Parathyroid adenoma (tissue), 2 donors: ENCODE results near the gene ALS2CL.
"Not testable (repeated sequence)": the region's sequence is repeated elsewhere in the genome, so short reads cannot be mapped to it uniquely, and the experiment has no call there.

ENCODE experiments used
- H2AFZ ChIP-seq: fragments of 300-600 bp; sonication (generic); one replicate; pipeline ENCODE4 v1.7.0; 2017; ENCODE audit warnings: antibody characterized with exemption, mild to moderate bottlenecking
- H3K27ac ChIP-seq: fragments of 300-600 bp; sonication (generic); one replicate; pipeline ENCODE4 v1.7.0; 2017
- H3K27me3 ChIP-seq: fragments of 300-600 bp; sonication (generic); one replicate; pipeline ENCODE4 v1.7.0; 2017; ENCODE audit warnings: low read length; ENCODE audit not compliant: control insufficient read depth, insufficient read depth
- H3K36me3 ChIP-seq: fragments of 300-600 bp; sonication (generic); one replicate; pipeline ENCODE4 v1.7.0; 2017; ENCODE audit warnings: low read length; ENCODE audit not compliant: control insufficient read depth, insufficient read depth
- H3K4me1 ChIP-seq: fragments of 300-600 bp; sonication (generic); one replicate; pipeline ENCODE4 v1.7.0; 2017; ENCODE audit warnings: control low read depth
- H3K4me2 ChIP-seq: fragments of 300-600 bp; sonication (generic); one replicate; pipeline ENCODE4 v1.7.0; 2017; ENCODE audit warnings: low read length
- H3K4me3 ChIP-seq: fragments of 300-600 bp; sonication (generic); one replicate; pipeline ENCODE4 v1.7.0; 2017; ENCODE audit warnings: low read depth, low read length
- H3K79me2 ChIP-seq: fragments of 300-600 bp; sonication (generic); one replicate; pipeline ENCODE4 v1.7.0; 2017; ENCODE audit warnings: control low read depth
- H3K9ac ChIP-seq: fragments of 300-600 bp; sonication (generic); one replicate; pipeline ENCODE4 v1.7.0; 2017; ENCODE audit warnings: mild to moderate bottlenecking
- H3K9me3 ChIP-seq: fragments of 300-600 bp; sonication (generic); one replicate; pipeline ENCODE4 v1.7.0; 2017; ENCODE audit warnings: low read length; ENCODE audit not compliant: control insufficient read depth
- CTCF ChIP-seq: fragments of 300-600 bp; sonication (generic); IDR thresholded peaks from one replicate; pipeline ENCODE4 v1.7.0; 2017; ENCODE audit warnings: antibody characterized with exemption, mild to moderate bottlenecking
- donor health status: primary hyperparathyroidism.

The ALS2CL gene

GRCh38 chr3:46705022-46705530 is 11.6 kb upstream of the ALS2CL start:
- Histone ChIP-seq H2AFZ (no peak overlapping the region), H3K9ac (no peak overlapping the region), H3K36me3 (no peaks in the 10 kb centered on the region), H3K4me2 (no peak overlapping the region), H3K4me1 (no peaks in the 10 kb centered on the region), H3K4me3 (no peak overlapping the region), H3K27ac (no peak overlapping the region), H3K79me2 (no peaks in the 10 kb centered on the region), H3K9me3 (no peaks in the 10 kb centered on the region), H3K27me3 (no peaks in the 10 kb centered on the region)
- TF ChIP-seq CTCF = peak; percentile 97

- H3K79me2 ChIP-seq, H3K4me1 ChIP-seq, H3K9me3 ChIP-seq, H3K27ac ChIP-seq, H3K36me3 ChIP-seq, H3K4me2 ChIP-seq, H2AFZ ChIP-seq, H3K27me3 ChIP-seq, H3K4me3 ChIP-seq, H3K9ac ChIP-seq: not testable (repeated sequence)
Measured at GRCh38 chr3:46704346-46704745, 10.9 kb upstream of the ALS2CL start.

GRCh38 chr3:46703013-46703520 is 9.6 kb upstream of the ALS2CL start:
- H3K4me3 ChIP-seq = no peak overlapping the region
- H3K9me3 ChIP-seq = no peaks in the 10 kb centered on the region
- no peak overlapping the region for H3K9ac ChIP-seq
- H3K36me3 ChIP-seq = no peaks in the 10 kb centered on the region
- H2AFZ ChIP-seq = no peak overlapping the region
- no peak overlapping the region for H3K4me2 ChIP-seq
- no peak for TF ChIP-seq CTCF
- no peaks in the 10 kb centered on the region for H3K79me2 ChIP-seq
- no peaks in the 10 kb centered on the region for H3K27me3 ChIP-seq
- H3K27ac ChIP-seq = no peak overlapping the region
- no peaks in the 10 kb centered on the region for H3K4me1 ChIP-seq

GRCh38 chr3:46702246-46703012 is 8.9 kb upstream of the ALS2CL start:
- no peaks in the 10 kb centered on the region for H3K27me3 ChIP-seq
- no peak overlapping the region for H2AFZ ChIP-seq
- H3K4me2 ChIP-seq = no peak overlapping the region
- H3K4me1 ChIP-seq = no peaks in the 10 kb centered on the region
- no peak overlapping the region for H3K9ac ChIP-seq
- no peak overlapping the region for H3K27ac ChIP-seq
- no peak overlapping the region for H3K4me3 ChIP-seq
- H3K9me3 ChIP-seq = no peaks in the 10 kb centered on the region
- TF ChIP-seq CTCF = no peak
- H3K36me3 ChIP-seq = no peaks in the 10 kb centered on the region
- no peaks in the 10 kb centered on the region for H3K79me2 ChIP-seq

- Histone ChIP-seq H3K9me3 (no peaks in the 10 kb centered on the region), H2AFZ (peak within 1 kb of the TSS; percentile 87), H3K27ac (no peak within 1 kb of the TSS), H3K4me3 (no peak within 1 kb of the TSS), H3K27me3 (no peaks in the 10 kb centered on the region), H3K4me1 (no peaks in the 10 kb centered on the region), H3K9ac (no peak within 1 kb of the TSS), H3K79me2 (no peaks in the 10 kb centered on the region), H3K4me2 (peak within 1 kb of the TSS; percentile 32), H3K36me3 (no peaks in the 10 kb centered on the region)
- TF ChIP-seq CTCF = no peak
Measured at GRCh38 chr3:46701181-46701939, 7.9 kb upstream of the ALS2CL start, which contains the start of gene TMIE. TMIE (plus strand) TSS chr3:46701392; CDS start chr3:46701488, 96 bp downstream.
